Anterior cingulate cortex (tissue), 58 donors: ENCODE measurements around the gene PGAP2.
"Not testable (repeated sequence)": the region's sequence is repeated elsewhere in the genome, so short reads cannot be mapped to it uniquely, and the experiment has no call there.

Source experiments
- DNase-seq, 58 donors: peaks; one replicate each; lab custom pipeline; 2025; lab: John Stamatoyannopoulos, UW

The PGAP2 gene

DNA sequence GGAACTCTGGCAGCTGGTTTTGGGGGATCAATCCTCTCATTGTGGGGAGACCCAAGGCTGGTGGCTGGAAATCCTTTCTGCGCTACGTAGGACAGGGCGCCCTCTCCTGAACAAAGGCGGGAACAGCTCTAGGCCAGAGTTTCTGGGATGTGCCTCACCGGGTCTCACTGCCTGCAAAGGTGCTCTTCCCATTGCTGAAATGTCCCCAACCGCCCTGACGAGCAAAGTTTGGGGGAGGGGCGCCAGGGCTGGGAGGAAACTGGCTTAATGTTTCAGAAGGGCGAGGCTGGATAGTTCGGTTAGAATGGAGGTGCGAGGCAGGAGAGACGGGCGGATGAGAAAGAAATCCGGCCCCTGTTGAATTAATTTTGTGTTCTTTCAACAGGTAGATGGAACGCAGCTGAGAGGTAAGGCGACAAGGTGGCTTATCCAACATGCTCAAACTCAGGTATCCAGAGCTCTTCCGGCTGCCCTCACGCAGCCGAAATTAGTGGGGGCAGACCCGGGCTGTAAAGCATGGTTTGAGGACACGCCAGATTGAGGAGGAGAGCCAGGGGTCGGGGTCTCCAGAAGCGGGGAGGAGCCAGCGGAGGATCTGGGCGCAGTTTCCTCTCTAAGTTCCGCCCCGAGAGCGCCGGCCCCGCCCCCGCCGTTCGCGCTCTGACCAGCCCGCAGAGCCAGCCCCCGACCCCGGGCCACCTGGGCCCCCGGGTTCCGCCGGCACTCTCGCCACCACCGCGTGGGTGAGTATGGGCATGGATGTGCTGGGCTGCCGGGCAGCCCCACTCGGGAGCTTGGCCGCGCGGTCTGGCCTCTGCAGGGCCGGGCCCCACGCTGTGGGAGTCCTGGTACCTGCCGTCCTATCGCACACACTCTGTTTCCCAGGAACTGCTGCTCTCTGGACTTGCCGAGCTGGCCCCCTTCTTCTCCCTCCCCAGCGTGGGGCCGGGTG is at the start of gene PGAP2:
PGAP2 (plus strand) TSS at position 652 of the 952 bp plus-strand sequence. CDS start 2,700 bp downstream, outside the sequence.
- DNase-seq: peak in 36 of 58 donors; percentile 6 to 55 (median 31)

DNA sequence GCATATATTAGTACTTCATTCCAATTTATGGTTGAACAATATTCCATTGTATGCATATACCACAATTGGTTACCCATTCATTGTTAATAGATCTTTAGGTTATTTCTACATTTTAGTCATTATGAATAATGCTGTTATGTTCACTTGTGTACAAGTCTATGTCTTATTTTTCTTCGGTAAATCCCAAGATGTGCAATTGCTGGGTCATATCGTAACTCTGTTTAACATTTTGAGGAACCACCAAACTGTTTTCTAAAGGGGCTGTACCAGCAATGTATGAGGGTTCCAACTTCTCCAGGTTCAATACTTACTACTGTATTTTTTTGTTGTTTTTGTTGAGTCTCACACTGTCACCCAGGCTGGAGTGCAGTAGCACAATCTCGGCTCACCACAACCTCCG is 44.1 kb upstream of the PGAP2 start:
- DNase-seq: no peak

DNA sequence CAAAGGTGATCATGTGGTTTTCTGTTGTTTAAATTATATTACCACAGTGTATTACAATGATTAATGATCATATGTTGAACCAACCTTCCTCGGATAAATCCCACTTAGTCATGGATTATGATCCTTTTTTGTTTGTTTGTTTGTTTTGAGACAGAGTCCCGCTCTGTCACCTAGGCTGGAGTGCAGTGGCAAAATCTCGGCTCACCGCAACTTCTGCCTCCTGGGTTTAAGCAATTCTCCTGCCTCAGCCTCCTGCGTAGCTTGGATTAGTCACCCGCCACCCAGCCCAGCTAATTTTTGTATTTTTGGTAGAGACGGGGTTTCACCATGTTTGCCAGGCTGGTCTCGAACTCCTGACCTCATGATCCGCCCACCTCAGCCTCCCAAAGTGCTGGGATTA is 41.5 kb upstream of the PGAP2 start:
- not testable (repeated sequence) for DNase-seq

DNA sequence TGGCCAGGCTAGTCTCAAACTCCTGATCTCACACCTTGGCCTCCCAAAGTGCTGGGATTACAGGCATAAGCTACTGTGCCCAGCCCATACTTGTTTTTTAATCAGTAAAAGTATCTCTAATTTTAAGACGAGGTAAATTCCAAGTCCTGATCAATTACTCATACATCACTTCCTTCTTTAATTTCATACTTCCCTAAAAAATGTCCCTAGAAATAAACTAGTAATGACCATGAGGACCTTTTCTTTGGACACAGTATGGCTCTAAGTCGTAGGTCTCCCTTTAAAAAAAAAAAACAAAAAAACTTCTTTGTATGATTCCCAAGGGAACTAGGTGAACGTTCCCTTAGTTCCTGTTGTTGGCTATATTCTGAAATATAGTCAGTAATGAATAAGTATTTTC is 40.8 kb upstream of the PGAP2 start:
- DNase-seq: no peak

DNA sequence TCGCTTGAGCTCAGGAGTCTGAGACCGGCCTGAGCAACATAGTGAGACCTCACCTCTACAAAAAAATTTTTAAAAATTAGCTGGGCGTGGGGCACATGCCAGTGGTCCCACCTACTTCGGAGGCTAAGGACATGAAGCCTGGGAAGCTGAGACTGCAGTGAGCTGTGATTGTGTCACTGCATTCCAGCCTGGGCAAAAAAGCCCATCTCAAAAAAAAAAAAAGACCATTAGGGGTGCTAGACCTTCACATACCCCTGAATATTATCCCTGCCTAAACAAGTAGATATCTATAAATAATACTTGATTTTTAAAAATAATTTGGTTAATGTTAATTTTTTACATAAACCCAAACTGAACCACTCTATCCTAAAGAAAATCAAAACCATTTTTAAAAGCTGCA is 35.2 kb upstream of the PGAP2 start:
- no peak for DNase-seq

DNA sequence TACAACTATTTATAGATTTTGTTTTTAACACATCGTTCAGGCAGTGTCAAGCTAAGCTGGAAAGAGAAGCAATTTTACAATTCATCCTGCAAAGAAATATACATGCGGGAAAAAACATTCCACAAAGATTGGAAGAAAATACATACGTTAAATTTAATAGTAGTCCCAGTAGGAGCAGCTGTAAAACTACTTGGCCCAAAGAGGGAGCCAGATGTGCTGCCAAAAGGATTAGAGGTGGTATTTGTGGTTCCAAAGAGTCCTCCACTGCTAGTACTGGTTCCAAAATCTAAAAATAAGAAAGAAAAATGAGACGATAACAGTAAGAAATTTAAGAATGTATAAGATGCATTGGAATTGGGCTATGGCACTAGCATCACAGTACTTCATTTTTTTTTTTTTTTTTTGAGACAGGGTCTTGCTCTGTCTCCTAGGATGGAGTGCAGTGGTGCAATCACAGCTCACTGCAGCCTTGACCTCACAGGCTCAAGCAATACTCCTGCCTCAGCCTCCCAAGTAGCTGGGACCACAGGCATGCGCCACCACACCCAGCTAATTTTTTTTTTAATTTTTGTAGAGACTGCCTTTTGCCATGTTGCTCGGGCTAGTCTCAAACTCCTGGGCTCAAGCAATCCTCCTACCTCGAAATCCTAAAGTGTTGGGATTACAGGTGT is 32.5 kb upstream of the PGAP2 start:
- no peak for DNase-seq

DNA sequence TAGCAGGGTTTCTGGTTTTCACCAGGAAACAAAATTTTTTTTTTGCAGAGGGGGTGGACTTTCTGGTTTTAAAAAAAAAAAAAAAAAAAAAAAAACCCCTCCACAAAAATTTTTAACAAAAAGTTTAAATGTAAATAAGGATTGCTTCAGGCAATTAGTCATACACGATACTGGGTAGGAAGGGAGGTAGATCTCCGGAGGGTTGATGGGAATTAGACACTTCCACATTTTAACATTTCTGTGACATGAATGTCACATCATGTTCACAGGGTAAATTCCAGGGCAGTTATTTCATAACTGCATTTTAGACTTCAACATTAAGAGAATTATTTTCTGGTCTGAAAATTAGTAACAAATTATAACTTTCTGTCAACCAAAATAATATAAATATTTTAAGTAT is 26.9 kb upstream of the PGAP2 start:
- DNase-seq: no peak

DNA sequence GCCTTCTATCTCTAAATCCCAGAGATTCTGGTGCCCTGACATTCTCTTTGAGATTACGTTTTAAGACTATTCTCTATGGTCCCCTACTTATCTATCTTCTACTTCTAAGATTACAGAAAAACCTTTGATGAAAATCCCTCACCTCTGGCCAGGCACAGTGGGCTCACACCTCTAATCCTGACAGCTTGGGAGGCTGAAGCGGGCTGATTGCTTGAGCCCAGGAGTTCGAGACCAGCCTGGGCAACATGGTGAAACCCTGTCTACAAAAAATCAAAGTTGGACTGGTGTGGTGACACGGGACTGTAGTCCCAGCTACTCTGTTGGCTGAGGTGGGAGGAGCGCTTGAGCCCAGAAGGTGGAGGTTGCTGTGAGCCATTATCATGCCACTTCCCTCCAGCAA is 25.4 kb upstream of the PGAP2 start:
- no peak for DNase-seq

DNA sequence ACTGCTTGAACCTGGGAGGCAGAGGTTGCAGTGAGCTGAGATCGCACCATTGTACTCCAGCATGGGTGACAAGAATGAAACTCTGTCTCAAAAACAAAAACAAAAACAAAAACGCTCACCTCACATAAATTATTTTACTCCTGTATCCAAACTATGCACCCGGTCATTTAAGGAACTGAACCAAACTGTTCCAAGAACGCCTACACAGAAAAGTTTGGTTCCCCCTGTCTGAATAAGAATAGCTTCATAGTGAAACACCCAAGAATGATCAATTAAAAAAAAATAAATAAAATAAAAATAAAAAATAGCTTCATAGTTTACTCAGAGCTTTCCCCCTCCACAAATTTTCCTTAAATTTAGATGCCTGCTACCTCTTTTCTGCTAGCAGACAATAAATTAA is 24.7 kb upstream of the PGAP2 start:
- no peak for DNase-seq

DNA sequence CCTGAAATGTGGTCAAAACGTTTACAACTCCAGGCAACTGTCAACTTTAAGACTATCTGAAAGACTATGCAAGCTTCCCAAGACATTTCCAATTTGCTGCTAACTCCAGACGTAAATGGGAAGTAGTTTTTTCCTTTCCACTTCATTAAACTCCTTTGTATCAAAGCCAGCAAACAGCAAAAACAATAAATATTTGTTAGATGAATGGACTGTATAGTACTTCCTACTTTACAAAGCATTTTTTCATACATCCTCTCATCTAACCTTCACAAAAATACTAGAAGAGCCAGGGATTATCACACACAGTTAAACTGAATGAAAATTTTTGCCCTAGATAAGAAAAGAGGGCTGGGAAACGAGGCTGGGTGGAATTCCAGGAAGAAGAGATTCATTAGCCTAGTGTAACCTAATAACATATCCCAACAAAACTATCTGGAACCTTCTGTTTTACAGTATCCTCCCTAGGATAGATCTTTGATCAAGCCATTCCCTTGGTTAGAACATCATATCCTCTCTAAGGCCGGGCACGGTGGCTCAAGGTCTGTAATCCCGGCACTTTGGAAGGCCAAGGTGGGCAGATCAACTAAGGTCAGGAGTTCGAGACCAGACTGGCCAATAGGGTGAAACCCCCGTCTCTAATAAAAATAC is 21.5 kb upstream of the PGAP2 start:
- DNase-seq: no peak

DNA sequence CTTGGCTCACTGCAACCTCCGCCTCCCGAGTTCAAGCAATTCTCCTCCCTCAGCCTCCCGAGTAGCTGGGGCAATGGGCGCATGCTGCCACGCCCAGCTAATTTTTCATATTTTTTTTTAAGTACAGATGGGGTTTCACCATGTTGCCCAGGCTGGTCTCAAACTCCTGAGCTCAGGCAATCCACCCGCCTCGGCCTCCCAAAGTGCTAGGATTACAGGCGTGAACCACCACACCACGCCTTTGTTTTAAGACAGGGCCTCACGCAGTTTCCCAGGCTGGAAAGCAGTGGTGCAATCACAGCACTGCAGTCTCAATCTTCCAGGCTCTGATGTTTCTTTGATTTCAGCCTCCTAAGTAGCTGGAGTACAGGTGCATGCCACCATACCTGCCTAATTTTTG is 14.0 kb upstream of the PGAP2 start:
- not testable (repeated sequence) for DNase-seq

DNA sequence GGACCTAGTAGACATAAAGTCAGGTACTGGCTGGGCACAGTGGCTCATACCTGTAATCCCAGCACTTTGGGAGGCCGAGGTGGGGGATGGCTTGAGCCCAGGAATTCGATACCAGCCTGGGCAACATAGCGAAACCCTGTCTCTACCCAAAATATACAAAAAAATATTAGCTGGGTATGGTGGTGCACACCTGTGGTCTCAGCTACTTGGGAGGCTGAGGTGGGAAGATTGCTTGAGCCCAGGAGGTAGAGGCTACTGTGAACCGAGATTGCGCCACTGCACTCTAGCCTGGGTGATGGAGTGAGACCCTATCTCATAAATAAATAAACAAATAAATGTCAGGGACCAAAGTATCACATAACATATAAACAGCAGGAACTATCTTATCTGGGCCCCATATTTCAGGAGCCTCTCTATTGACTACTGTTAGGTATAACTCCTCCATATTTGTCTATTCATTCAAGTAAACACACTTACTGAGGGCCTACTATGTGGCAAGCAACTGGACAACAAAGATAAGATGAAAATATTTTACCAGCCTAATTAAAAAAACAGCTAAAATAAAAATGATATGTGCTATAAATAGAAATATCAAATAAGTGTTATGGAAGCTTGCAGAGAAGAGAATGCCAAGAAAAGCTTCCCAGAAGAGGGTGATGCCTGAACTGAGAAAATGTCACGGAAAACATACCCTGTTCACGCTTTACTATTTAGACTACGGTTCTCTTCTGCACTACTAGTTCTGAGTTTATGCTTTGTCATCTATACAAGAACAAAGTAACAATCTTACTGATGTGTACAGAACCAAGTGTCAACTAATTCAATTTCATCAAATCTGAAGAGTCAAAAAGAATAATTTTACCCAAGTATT is 13.0 kb upstream of the PGAP2 start:
- DNase-seq: no peak

DNA sequence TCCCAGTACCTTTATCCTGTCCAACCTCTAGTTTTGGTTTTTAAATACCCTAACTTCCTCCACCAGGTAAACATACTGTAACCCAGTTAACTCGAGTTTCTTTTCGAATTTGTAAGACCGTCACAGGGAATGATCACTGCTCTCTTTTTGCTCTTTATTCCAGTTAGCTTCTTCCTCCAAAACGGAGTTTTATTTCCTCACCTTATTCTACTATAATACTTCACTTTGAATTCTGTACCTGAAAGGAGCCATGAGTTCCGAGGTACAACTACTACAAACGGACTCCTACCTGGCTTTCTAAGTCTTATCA is 12.4 kb upstream of the PGAP2 start:
- no peak for DNase-seq

DNA sequence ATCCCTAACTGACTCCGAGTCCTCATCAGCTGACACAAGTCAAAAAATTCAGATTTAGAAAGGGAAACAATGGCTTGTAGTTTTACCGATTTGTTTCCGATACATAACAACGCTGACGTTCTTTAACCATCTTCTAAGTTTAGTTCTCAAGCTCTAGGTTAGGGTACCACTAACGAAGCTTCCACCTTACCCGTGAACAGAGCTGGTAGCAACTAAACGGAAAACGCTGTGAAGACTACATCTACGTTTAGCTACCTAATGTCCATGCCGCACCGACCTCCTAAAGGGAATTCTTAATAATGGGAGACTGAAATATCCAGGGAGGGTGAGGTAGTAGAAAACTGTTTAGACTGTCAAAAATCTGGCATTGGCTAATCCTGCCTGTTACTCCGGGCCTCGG is 12.0 kb upstream of the PGAP2 start:
- DNase-seq: no peak

DNA sequence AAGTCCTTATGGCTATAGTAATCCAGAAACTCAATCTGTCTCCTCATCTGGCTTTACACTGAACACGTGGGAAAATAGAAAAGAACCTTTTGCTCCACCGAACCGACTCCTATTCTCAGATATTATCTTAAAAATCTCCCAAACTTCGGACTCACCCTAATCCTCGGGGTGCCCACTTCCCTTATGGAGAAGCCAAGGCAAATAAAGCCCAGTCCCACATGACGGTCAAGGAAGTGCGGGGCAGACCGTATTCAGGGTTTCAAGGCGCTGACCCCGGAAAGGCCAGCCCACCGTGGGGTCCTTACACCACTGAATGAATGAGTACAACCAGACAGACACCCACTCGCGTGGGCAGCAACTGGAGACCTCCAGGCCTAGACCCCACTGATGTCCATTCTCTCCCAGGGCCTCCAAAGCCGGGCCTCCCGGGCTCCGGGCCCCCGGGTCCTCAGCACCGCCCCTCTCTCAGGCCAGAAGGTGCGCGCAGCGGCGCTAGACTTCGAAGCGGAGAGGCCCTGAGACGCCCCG is 11.5 kb upstream of the PGAP2 start:
- peak in 3 of 58 donors; percentile 56 to 63 (median 61) for DNase-seq

DNA sequence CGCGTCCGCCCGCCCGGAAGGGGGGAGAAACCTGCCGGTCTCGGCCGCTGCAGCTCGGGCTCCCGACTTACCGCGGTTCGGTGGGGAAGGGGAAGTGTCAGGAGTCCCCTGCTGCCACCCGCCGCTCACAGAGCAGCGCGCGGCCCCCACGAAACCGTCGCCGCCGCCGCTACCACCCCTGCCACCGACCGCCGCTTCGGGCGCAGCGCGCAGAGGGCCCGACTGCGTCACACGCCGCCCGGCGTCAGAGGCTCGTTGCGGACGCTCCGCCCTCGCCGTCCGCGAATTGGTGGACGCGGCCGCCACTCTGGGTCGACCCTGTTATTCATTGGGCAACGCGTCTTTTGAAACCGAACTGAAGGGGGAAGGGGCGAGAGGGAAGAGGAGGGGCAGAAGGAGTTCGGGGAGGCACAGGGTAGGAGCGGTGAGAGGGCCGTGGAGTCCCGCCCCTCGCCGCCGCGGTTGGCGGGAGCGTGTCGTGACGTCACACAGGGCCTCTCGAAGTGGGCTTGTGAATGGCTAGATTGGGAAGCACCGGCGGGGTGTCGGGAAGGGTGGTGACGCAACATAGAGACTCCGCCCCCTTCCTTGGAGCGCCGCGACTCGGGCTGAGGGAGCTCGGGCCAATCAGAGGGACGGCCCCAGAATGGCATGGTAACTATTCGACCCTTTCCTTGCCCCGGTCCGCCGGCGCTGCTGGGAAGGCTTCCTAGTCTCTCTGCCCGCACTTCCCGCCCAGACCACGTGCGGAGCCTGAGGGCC is 10.8 kb upstream of the PGAP2 start, which contains the start of gene NUP98:
NUP98 (minus strand) TSS at position 226 of the 762 bp plus-strand sequence. CDS start 15,437 bp downstream, outside the sequence.
- peak; percentile 81 to 100 (median 99) for DNase-seq

DNA sequence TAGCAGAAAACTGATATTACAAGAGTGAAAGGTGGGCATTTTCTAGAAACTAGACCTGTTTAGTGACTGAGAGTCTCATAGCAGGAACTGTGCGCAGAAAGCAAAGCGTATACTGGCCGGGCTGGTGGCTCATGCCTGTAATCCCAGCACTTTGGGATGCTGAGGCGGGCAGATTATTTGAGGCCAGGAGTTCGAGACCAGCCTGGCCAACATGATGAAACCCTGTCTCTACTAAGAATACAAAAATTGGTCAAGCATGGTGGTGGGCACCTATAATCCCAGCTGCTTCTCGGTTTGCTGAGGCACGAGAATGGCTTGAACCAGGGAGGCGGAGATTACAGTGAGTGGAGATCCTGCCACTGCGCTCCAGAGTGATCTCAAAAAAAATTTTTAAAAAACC is 9.2 kb upstream of the PGAP2 start:
- DNase-seq: no peak

DNA sequence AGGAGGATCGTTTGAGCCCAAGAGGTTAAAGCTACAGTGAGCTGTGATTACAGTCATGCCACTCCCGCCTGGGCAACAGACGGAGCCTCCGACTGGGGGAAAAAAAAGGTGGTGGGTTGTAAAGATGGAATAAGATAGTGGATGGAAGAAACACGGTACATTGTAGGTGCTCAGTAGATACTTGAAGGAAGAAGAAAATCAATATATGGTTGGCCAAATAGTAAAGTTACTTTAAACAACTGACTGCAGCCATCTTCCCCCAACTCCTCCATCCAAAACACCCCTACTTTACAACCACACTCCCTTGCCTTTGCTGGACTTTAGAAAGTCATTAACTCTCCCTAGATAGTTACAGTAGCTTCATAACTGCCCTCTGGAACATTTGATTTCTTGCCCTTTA is 8.5 kb upstream of the PGAP2 start:
- no peak for DNase-seq
